ENCODE data around the gene ZFAND3.
A peak's percentile ranks its signal among the peaks of the same experiment; 100 is the strongest.
"Not testable (repeated sequence)": the region's sequence is repeated elsewhere in the genome, so short reads cannot be mapped to it uniquely, and the experiment has no call there.

The ZFAND3 gene

DNA sequence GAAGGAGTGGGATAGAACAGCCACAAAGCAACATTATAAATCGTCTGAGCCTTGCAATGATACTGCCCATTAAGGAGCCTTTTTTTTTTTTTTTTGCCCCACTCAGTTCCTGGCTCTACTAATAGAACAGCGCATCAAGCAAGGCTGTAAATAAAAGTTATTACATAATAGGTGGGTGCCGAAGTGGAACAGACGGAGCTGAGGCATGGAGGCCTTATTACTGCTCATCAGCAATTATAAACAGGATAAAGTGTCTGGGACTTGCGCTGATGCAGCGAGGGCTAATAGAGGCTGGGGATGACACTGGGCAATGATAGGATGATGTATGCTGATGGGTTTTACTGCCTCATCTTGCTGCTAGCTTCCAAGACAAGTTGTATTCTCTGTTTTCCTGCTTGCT is 272.1 kb downstream of the ZFAND3 start:
- DNase-seq (ENCODE audit: low spot score): no peak

GRCh38 chr6:38092465-38092864 is 272.9 kb downstream of the ZFAND3 start:
- no peak for DNase-seq (ENCODE audit: low spot score)

DNA sequence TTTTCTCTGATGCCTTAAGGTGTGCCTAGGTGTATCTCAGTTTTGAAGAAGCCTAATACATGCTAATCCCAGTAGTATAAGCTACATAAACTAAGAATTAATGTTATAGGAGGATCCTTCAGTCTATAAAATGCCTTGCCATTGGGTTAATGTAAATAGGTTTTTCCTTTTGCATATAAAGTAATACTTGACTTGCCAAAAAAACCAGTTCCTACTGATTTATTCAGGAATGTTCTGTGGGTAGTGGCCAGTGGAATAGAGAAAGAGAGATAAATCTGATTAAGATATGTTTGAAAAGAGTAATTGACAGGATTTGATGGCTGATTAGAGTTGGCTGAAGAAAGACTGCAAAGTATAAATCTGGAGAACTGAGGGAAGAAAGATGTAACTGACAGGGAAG is 273.4 kb downstream of the ZFAND3 start:
- DNase-seq (ENCODE audit: low spot score): no peak

DNA sequence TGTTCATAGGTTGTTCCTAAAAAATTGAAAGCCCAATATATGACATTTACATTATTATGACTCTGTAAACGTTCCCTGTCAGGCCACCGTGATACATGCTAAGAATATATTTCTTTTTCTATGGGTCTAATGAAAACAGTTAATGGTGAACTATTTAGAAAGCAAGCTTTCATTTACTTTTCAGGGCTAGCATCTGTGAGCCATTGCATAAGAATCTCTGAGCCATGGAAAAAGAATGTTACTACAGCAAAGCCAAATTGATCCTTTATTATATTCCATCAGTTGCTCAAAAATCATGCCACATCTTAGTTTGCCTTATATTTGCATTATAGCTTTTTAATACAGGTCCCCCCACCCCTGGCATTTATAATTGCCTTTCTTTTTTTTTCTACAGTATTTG is 275.5 kb downstream of the ZFAND3 start:
- DNase-seq (ENCODE audit: low spot score): peak; percentile 43

GRCh38 chr6:38099221-38099620 is 279.7 kb downstream of the ZFAND3 start:
- no peak for DNase-seq (ENCODE audit: low spot score)

DNA sequence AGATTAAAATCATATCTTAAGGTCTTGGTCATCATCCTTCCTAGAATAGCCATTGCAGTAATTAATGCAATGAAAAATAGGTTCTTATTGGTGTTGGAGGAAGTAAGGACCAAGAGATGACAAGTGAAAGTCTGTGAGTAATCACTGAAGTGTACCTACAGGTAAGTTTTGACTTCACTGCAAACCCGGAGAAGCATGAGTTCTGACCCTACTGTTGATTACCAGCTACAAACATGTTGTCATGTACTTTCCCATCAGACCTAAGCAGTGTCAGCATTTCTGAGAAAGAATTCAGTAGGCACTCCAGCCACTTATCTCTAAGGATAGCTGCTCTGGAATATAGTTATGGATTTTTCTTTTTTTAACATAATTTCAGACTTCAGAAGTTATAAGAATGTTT is 280.9 kb downstream of the ZFAND3 start:
- no peak for DNase-seq (ENCODE audit: low spot score)

- no peak for DNase-seq (ENCODE audit: low spot score)
Measured at GRCh38 chr6:38103921-38104320, 284.4 kb downstream of the ZFAND3 start.

DNA sequence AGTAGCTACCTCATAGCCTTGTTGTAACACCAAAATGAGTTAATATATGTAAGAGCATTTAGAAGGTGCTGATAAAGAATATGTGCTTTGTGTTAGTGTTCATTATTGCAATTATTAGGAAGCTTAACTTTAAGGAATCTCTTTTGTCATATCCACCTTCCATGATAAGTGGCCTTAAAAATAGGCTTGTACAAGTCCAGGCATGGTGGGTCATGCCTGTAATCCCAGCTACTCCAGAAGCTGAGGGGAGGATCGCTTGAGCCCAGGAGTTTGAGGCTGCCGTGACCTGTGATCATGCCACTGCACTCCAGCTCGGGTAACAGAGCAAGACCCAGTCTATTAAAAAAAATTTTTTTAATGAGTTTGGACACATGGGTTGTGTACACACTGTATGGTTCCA is 285.5 kb downstream of the ZFAND3 start:
- DNase-seq (ENCODE audit: low spot score): no peak

DNA sequence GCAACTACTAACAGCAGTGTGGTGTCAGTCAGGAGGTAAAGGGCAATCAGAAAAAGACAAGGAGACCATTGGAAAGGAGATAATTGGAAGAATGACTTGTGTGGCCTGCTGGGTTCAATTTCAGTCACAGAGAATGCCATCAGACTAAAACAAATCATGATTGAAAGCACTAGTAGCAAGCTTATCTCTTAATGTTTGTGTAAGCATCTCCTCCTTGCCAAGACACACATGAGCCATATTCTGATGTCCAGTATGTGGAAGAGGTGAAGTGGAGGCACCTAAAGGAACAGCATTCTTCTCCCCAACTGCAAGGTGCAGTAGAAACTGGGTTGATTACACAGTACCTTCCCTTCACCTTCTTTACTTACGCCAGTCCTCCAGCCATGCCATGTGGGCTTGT is 287.5 kb downstream of the ZFAND3 start:
- DNase-seq (ENCODE audit: low spot score): no peak

- DNase-seq (ENCODE audit: low spot score): no peak
Measured at GRCh38 chr6:38110481-38110971, 291.0 kb downstream of the ZFAND3 start.

DNA sequence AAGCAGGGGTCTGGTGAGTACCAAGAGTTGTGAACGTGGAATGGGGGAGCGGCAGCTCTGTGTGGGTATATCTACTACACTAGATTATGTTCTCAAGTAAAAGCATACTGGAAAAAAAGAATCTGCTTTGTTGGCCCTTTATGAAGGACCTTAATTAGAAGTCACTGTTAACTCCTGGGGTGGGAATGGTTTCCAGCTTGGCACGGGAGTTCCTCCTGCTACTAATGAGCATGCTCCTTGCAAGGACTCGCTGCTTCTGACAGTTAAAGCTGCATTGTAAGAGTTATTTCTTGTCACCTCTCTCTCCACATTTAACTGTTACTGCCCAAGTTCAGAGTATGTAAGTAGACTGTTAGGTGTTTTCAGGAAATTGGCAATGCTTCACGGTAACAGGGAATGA is 292.7 kb downstream of the ZFAND3 start:
- DNase-seq (ENCODE audit: low spot score): no peak

- no peak for DNase-seq (ENCODE audit: low spot score)
Measured at GRCh38 chr6:38113825-38114576, 294.5 kb downstream of the ZFAND3 start.

- no peak for DNase-seq (ENCODE audit: low spot score)
Measured at GRCh38 chr6:38114976-38115625, 295.6 kb downstream of the ZFAND3 start.

- no peak for DNase-seq (ENCODE audit: low spot score)
Measured at GRCh38 chr6:38115626-38116008, 296.1 kb downstream of the ZFAND3 start.

GRCh38 chr6:38116248-38116647 is 296.7 kb downstream of the ZFAND3 start:
- DNase-seq (ENCODE audit: low spot score): no peak

GRCh38 chr6:38117281-38117680 is 297.8 kb downstream of the ZFAND3 start:
- DNase-seq (ENCODE audit: low spot score): peak; percentile 26

DNA sequence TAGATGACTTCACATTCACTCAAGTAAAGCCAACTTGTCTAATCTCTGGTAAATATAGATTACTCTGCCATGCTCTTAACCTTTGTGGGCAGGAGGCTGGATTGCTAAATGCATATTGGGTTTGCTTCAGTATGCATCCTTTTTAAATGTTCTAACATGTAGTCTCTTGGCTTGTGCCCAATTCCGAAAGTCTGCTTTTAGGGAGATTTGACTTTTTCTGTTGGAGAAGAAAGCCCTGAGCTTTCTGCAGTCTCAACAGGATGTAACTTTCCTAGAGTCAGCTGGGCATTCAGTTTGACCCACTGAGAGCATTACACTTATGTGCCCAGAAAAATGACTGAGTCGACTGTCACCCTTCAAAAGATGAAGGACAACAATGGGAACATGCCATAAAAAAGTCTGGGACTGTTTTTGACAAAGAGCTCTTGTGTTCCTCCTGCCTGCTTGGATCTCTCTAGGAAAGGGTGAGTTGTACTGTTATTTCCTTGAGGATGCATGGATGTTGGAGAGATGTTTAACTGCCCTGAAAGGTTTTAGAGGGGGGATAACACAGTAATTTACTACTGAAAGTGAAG is 299.4 kb downstream of the ZFAND3 start:
- DNase-seq (ENCODE audit: low spot score): no peak

GRCh38 chr6:38119516-38119915 is 300.0 kb downstream of the ZFAND3 start:
- DNase-seq (ENCODE audit: low spot score): no peak

- not testable (repeated sequence) for DNase-seq (ENCODE audit: low spot score)
Measured at GRCh38 chr6:38124224-38124926, 304.8 kb downstream of the ZFAND3 start.

- DNase-seq (ENCODE audit: low spot score): no peak
Measured at GRCh38 chr6:38127284-38127683, 307.8 kb downstream of the ZFAND3 start.

GRCh38 chr6:38131527-38131965 is 312.0 kb downstream of the ZFAND3 start:
- DNase-seq (ENCODE audit: low spot score): peak; percentile 91

GRCh38 chr6:38133932-38134703 is 314.6 kb downstream of the ZFAND3 start:
- DNase-seq (ENCODE audit: low spot score): no peak
